HPDE6-E6E7 (cell line): ENCODE data around the gene CEBPG.

Experiments used
- DNase-seq: peaks from one replicate; pipeline ENCODE4 v3.0.0; 2011; ENCODE audit warnings: missing footprints; ENCODE audit errors: extremely low spot score

Gene CEBPG

DNA sequence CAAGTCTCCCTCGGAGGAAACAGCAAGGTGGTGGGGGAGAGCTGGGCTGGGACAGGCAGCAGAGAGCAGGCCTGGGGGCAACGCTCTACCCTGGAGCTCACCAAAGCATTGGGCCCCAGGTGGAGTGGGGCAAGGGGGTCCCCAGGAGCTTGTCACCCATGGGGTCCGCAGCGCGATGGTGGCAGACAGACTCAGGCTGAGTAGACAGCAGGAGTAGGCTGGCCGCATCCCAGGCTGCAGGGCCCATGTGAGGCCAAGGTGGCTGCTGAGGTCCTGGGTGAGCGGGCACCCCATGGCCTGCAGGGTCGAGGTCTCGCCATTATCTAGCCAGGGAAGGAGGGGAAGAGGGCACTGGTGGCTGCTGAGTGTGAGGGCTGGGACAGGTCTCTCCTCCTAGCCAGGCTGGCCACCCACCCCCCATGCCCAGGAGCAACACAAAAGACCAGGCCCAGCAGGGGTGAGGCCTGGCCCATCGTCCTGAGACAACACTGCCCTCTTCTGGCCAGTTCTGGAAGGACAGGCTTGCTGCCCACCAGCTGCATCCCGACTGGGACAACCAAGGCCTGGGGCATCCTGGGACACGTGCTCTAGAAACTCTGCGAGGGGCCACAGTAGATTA lies 33.1 kb downstream of the CEBPG start:
- DNase-seq: peak; percentile 59

DNA sequence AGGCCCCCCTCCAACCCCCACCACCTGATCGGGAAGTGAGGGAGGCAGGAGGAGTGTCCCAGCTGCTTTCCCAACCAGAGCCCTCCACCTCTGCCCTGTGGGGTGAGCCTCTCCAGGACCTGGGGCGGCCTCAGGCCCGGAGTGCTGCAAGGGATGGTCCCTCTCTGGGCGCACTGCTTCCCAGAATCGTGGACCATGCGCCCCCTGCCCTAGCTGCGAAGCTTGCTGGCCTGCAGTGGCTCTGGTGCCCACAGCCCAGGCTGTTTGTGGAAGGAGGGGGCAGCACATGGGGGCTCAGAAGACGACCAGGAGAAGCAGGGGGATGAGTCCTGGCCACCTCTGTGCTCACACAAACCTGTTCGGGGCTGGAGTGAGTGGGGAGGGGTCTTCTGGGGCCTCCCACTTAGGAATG lies 33.6 kb downstream of the CEBPG start:
- DNase-seq: no peak

DNA sequence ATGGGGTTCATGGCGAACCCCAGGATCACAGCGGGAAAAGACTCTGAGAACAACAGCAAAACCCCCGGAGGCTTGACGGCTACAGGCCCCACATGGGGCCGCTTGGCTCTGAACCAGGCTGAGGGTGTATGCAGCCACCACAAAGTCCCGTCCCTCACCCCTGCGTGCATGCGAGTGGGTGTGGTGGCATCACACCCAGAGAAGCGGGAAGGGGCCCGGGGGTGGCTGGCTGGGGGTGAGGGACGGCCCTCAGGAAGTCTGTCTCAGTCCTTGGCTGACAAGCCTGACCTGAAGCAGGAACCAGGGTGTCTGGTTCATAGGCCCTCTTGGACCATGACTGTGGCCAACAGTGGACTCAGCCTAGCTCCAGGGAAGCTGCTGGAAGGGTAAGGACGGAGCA lies 34.2 kb downstream of the CEBPG start:
- DNase-seq: no peak

- no peak for DNase-seq
Observed at GRCh38 chr19:33408116-33408515, 34.6 kb downstream of the CEBPG start.

GRCh38 chr19:33408538-33409434 lies 35.3 kb downstream of the CEBPG start:
- no peak for DNase-seq

- no peak for DNase-seq
Observed at GRCh38 chr19:33409906-33410685, 36.6 kb downstream of the CEBPG start.

DNA sequence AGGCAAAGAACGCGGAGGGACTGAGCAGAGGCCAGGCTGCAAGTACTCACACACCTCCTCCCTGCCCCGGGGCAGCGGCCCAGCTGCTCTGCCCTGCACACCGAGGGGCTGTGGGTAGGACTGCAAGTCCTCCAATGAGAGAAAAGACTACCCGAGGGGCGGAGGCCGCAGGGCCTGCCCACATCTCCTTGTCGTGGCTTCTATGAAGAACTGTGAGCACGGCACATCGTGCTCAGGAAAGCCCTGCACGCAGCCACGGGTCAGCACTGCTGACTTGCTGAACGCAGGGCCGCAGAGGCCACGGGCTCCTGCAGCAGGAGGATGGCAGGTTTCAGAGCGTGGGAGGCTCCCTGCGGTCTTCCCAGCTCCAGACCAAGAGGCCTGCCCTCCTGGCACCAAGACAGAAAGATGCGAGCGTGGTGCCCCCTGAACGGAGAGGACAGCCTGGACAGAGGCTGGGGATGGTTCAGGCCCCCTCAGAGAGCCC lies 37.4 kb downstream of the CEBPG start:
- DNase-seq: no peak

DNA sequence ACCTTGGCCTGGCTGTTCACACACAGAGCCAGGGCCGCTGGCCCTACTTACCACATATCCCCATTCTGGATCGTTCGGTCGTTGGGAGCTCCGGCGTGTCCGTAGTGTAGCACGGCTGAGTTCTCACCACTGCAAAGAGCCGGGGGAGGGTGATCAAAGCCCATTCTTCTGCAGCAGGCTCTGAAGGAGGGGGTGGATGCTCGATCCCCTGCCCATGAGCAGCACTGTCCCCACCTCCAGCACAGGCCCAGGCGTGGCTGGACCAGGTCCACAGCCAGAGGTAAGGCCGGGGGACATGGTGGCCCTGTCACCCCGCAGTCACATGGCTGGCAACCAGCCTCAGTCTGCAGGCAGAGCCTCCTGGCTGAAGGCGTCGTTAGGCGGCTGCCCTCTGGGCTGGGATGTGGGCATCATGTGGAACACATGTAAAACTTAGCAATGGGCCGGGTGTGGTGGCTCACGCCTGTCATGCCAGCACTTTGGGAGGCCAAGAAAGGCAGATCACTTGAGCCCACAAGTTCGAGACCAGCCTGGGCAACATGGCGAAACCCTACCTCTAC lies 38.2 kb downstream of the CEBPG start:
- DNase-seq: no peak

- no peak for DNase-seq
Observed at GRCh38 chr19:33412601-33413425, 39.3 kb downstream of the CEBPG start.

DNA sequence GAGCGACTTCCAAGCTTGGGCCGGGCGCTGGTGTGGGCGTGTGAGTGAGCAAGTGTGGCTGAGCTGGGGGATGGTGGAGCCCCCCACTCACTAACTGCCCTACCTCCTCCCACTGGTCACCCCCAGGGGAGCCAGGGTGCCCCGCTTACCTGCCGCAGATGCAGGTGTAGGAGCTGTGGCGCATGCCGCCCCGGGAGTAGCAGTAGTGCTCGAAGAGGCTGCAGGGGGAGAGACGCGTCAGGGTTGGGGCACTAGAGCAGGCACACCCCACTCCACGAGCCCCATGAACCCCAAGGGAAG lies 39.9 kb downstream of the CEBPG start:
- no peak for DNase-seq

DNA sequence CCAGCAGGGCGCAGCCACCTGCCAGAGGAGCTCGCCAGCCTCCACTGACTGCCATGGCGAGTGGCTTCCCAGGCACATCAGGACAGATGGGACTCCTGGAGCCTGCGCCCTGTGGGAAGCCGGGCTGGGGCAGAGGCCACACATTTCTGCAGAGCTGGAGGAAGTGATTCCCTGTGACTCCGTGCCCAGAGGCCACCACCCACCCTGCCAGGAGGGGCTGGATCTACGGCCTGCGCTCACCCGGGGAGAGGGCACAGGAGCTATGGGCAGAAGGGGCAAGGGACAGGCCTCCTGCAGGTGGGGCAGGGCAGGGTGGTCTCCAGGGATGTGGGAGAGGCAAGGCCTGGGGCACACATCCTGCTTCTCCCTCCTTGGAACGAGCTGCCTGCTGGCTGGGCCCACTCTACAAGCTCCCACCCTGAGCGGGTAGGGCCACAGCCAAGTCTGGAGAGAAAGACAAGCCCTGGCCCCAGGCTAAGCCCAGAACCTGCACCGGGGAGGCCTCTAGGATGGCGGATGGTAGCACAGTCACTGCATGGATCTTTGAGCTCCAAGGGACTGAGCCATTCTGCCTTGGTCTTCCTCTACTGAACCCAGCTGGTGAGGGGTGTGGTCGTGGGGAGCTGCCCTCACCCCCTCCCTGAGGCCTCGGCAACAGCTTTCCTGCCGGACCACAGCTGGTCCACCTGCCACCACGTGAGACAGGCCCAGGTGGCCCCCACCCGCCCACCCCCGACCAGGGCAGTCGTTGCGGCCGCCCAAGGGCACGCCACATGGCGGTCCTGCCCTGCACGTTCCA lies 40.6 kb downstream of the CEBPG start:
- no peak for DNase-seq

DNA sequence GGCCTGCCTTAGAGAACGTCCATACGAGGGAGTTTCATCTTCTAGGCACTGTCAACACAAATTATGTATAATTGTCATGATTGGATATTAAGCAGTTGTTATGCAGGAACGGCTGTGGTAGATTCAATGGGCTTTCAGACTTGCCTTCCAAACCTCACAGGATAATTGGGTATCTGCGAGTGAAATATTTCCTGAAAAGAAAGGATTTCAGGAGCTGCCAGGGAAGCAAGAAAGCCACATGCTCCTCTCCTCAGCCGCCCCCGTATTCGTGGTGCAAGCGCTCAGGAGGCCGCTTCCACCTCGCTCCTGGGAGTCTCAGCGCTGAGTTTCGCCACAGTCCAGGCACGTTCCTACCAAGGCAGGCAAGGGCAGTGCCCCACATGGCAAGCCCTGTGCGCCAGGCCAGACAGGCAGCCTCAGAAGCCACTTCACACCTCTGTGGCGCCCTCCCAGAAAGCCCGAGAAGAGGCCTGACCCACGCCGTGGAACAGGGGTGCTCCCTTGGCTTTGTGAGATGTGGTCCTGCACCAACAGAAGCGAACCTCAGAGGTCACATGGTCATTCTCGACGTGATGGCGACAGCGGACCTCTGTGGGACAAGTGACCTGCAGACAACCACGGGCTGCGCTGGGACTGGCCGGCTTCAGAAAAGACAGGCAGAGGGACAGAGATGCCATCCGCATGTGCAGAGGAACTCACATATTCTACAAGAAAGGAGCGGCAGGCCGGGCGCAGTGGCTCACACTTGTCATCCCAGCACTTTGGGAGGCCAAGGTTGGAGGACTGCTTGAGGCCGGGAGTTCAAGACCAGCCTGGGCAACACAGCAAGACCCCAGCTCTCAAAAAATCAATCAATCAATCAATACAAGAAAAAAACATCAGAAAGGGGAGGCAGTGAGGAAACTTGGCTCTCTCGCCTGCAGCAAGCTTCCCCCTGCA lies 41.4 kb downstream of the CEBPG start:
- no peak for DNase-seq

DNA sequence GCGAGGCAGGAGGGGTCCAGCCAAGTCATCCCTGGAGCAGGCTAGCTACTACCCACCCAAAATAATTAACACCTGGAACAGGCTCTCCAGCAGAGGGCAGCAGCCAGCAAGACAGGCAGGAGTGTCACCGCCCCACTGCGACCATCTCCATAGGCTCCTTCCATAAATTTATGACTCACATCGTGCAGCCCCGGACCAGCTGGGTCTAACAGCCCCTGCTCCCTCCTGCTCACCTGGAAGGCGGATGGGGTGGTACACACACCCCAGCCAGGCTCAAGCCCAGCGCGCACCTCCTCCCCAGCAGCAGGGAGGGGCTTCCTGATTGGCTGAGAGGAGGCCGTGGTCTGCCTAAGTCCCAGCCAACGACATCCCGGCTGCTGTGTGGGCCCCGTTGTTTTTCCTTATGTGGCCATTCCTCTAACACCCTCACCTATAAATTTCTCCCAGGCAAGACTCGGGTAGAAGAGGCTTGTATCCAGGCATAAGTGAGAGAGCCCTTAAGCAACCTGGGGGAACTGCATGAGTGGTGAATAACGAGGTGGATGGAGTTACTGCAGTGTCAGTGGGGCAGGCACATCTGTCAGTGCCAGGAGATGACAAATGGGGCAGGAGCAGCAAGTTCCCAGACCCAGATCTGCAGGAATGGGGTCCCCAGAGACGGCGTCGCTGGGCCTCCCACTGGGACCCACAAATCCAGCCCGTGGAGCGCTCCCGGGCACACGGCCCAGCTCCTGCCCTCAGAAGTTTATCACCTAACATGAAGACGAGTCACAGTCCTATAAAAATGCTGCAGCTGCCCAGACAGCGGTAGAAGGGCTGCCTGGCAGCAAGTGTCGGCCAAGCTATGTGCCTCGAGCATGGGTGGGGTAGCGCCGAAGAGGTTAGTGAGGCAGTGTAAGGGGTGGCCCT lies 43.1 kb downstream of the CEBPG start:
- peak; percentile 55 for DNase-seq

GRCh38 chr19:33417751-33418150 lies 44.2 kb downstream of the CEBPG start:
- no peak for DNase-seq

DNA sequence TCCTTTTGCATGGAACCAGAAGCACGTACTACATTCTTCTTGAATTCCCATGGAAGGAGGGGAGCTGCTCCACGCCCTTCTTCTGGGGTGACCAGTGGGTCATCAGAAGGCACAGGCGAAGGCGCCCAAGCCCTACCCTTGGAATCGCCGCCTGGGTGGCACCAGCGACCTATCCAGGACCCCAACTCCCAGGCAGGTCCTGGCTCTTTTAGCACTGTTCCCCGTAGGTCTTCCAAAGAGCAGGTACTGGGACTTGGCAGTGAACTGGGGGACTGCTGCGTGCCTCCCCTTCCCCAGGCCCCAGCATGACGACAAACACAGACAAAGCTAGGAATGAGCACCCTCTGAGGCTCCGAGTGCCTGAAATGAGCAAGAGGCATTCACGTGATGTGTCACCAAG lies 45.0 kb downstream of the CEBPG start:
- DNase-seq: no peak

- DNase-seq: no peak
Observed at GRCh38 chr19:33418871-33419787, 45.6 kb downstream of the CEBPG start.

- DNase-seq: no peak
Observed at GRCh38 chr19:33419788-33420130, 46.2 kb downstream of the CEBPG start.
